Transverse colon (tissue), 4 donors: Measurements from ENCODE around the gene HECTD4. TPM values are rescaled to one million over a fixed set of nuclear protein-coding genes. Genes with fewer than 3 reads are reported as not detected.

Experiments
- DNase-seq: peaks from one replicate; pipeline ENCODE4 v3.0.0-alpha.2; 2019
- H3K27ac ChIP-seq, 4 donors: fragments of 200-600 bp; sonication (generic); 2 replicates each; pipeline ENCODE4 v1.5.1; 2016 to 2018; ENCODE audit warnings: inconsistent platforms in 4 of 4
- H3K27me3 ChIP-seq: fragments of 200-600 bp; sonication (generic); 2 replicates; pipeline ENCODE4 v1.5.1; 2017; ENCODE audit warnings: inconsistent platforms
- H3K36me3 ChIP-seq, 4 donors: fragments of 200-600 bp; sonication (generic); 2 replicates each; pipeline ENCODE4 v1.5.1; 2017 to 2019; ENCODE audit warnings: inconsistent platforms in 4 of 4
- H3K4me1 ChIP-seq, 4 donors: fragments of 200-600 bp; sonication (generic); 2 replicates each; pipeline ENCODE4 v1.5.1; 2017 to 2020; ENCODE audit warnings: inconsistent platforms in 4 of 4
- H3K4me3 ChIP-seq, 4 donors: fragments of 200-600 bp; sonication (generic); 1 replicate in 1 of 4; 2 replicates in 3 of 4; pipeline versions ENCODE4 v1.5.1 to v1.6.1; 2017 to 2019; ENCODE audit warnings: inconsistent platforms in 4 of 4
- H3K9me3 ChIP-seq, 2 donors: fragments of 200-600 bp; sonication (generic); 2 replicates each; pipeline ENCODE4 v1.5.1; 2017 to 2019; ENCODE audit warnings: inconsistent platforms in 2 of 2
- CTCF ChIP-seq, 5 experiments: fragments of 200-600 bp in 3 of 5; fragments of 450-650 bp in 2 of 5; sonication (generic) in 3 of 5; IDR thresholded peaks; 1 replicate in 2 of 5; 2 replicates in 3 of 5; pipeline ENCODE4 v1.5.1; 2016 to 2017; ENCODE audit warnings: antibody characterized with exemption in 5 of 5, inconsistent platforms in 3 of 5, mild to moderate bottlenecking in 2 of 5, moderate library complexity in 1 of 5
- EP300 ChIP-seq: sonication (generic); formaldehyde crosslinking; IDR thresholded peaks from one replicate; pipeline ENCODE4 v1.6.1; 2017; ENCODE audit warnings: antibody characterized with exemption, low read depth
- POLR2A ChIP-seq: fragments of 450-650 bp; IDR thresholded peaks from one replicate; pipeline ENCODE4 v1.6.1; 2016; ENCODE audit warnings: antibody characterized with exemption, mild to moderate bottlenecking, moderate library complexity
- POLR2AphosphoS5 ChIP-seq, 3 donors: sonication (generic); formaldehyde crosslinking; IDR thresholded peaks; one replicate each; pipeline ENCODE4 v1.6.1; 2016; ENCODE audit warnings: antibody characterized with exemption in 3 of 3
- WGBS, 2 donors: methylation state at CpG; one replicate each; pipeline ENCODE4 v1.1.5; 2018; ENCODE audit warnings: low coverage in 1 of 2; 5-methylcytosine and 5-hydroxymethylcytosine counted together
- in situ Hi-C, 4 donors: fragments of 200-750 bp; cut with MboI; loops; one replicate each; pipeline versions ENCODE4 v1.15.0 to v1.15.1; 2017; ENCODE audit warnings: low sequenced_read_pairs in 3 of 4, low pct_ligation_motif_present in 1 of 4, low pct_unique_long_range_greater_than_20kb in 1 of 4
- intact Hi-C: fragments of 100-400 bp; cut with DNase I; formaldehyde crosslinking; loops from one replicate; pipeline ENCODE4 v1.15.1; 2023; ENCODE audit warnings: low total_unique reads
- total RNA-seq, 4 donors: library from RNA; depleted of rRNA; stranded (reverse); fragments of >200 nt; gene quantifications; one replicate each; pipeline ENCODE4 v1.1.0, GENCODE V29; 2016

HECTD4 gene
- total RNA-seq, 4 donors from 2014 or later: 52.6 to 171 (median 121) TPM

DNA sequence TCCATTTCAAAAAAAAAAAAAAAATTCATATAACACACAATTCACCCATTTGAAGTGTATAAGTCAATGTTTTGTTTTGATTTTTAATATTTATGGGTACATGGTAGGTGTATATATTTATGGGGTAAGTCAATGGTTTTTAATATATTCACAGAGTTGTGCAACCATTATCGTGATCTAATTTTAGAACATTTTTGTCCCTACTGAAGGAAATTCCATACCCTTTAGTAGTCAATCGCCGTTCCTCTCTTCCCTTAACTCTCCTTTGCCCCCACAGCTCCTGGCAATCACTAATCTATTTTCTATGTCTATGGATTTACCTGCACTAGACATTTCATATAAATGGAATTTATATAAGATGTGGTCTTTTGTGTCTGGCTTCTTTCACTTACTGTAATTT is 164.1 kb downstream of the HECTD4 start:
- 84 to 85% methylated on average over 3 of the region's 3 CpGs for WGBS, 2 donors
- no peak overlapping the region for H3K27ac ChIP-seq
- in situ Hi-C loops: no loop called here

DNA sequence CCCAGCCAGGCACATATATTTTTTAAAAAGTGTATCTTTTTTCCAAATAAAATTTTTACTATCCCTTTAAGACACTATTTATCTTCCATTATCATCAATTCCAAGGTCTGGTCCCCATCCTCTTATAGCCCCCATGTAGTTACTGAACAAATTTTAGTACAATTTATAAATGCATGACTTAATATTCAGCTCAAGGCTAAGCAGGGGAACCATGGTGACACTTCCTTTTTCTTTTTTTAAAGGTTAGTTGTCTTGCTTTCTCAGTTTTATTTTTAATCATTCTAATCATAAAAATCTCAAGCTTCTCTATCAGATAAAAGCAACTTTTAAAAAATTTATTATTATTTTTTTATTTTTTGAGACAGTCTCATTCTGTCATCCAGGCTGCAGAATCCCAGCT is 164.6 kb downstream of the HECTD4 start:
- Histone ChIP-seq H3K4me1 (no peaks in the 10 kb centered on the region), H3K36me3 (peaks cover 0 to 40% (median 16%) of the 10 kb centered on the region in 4 donors), H3K27ac (no peak overlapping the region), H3K9me3 (no peaks in the 10 kb centered on the region), H3K4me3 (no peak overlapping the region), H3K27me3 (no peaks in the 10 kb centered on the region)
- in situ Hi-C loops (no loop called here), intact Hi-C loops (no loop called here)
- no peak for TF ChIP-seq POLR2A
- DNase-seq: no peak

More for the DNA sequence above, 164.1 kb downstream of the HECTD4 start:
- Histone ChIP-seq H3K4me3 (no peak overlapping the region), H3K36me3 (peaks cover 0 to 43% (median 14%) of the 10 kb centered on the region in 4 donors), H3K4me1 (no peaks in the 10 kb centered on the region), H3K9me3 (no peaks in the 10 kb centered on the region), H3K27me3 (no peaks in the 10 kb centered on the region)
- intact Hi-C loops: no loop called here
- no peak for TF ChIP-seq EP300
- no peak for TF ChIP-seq POLR2A
- no peak for TF ChIP-seq CTCF (IDR thresholded peaks at IDR 0.05)
- no peak for TF ChIP-seq POLR2AphosphoS5 (IDR thresholded peaks at IDR 0.05)
- no peak for DNase-seq

DNA sequence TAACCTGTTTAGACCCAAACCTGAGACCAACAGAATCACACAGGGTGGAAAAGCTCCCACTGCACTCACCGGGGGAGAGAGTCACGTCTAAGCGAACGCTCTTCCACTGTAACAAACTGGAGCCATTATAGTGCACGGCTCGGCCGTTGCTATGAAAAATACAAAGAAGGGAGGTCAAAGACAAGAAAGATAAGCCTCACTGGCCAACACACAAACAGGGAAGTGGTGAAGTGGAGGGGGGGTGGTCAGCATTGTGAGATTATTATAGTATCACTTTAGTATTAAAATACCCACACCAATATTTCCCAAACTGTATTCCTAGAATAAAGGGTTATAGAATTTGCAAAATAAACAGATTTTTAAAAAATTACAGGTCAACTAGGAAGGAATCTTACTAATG is 166.0 kb downstream of the HECTD4 start:
- Histone ChIP-seq H3K9me3 (no peaks in the 10 kb centered on the region), H3K27me3 (no peaks in the 10 kb centered on the region), H3K4me1 (no peaks in the 10 kb centered on the region), H3K36me3 (peaks cover 0 to 50% (median 23%) of the 10 kb centered on the region in 4 donors), H3K27ac (no peak overlapping the region), H3K4me3 (no peak overlapping the region)
- in situ Hi-C loops (no loop called here), intact Hi-C loops (no loop called here)
- WGBS, 2 donors: 89 to 95% methylated on average over 7 of the region's 7 CpGs
- no peak for TF ChIP-seq POLR2AphosphoS5 (IDR thresholded peaks at IDR 0.05)
- TF ChIP-seq POLR2A: no peak
- no peak for TF ChIP-seq EP300
- TF ChIP-seq CTCF (IDR thresholded peaks at IDR 0.05): no peak
- no peak for DNase-seq

DNA sequence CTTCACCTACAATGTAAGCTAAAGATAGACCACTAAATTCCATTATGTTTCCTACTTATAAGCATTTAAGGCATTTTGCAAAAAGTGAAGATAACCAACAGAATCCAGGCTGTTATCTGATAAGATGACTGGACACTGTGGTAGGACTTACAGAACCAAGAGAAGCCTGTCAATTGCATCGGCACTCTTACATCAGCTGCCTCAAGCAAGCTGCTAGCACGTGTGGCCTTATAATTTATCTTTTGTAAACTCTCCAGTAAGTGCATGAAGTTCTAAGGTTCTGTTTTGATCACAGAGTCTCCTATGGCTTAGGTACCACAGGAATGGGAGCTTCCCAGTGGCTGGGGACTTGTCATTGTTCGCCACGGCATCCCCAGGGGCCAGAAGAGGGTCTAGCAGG is 168.2 kb downstream of the HECTD4 start:
- H3K4me1 ChIP-seq: no peaks in the 10 kb centered on the region
- H3K27ac ChIP-seq: no peak overlapping the region
- 60 to 86% methylated on average over 1 to 4 of the region's 4 CpGs for WGBS, 2 donors
- TF ChIP-seq POLR2AphosphoS5 (IDR thresholded peaks at IDR 0.05) (no peak), POLR2A (no peak), EP300 (no peak), CTCF (IDR thresholded peaks at IDR 0.05) (no peak)
- in situ Hi-C loops: no loop called here
- H3K27me3 ChIP-seq: no peaks in the 10 kb centered on the region
- DNase-seq: no peak
- no peak overlapping the region for H3K4me3 ChIP-seq
- peaks cover 0 to 67% (median 31%) of the 10 kb centered on the region in 4 donors for H3K36me3 ChIP-seq
- no peaks in the 10 kb centered on the region for H3K9me3 ChIP-seq
- intact Hi-C loops: no loop called here

DNA sequence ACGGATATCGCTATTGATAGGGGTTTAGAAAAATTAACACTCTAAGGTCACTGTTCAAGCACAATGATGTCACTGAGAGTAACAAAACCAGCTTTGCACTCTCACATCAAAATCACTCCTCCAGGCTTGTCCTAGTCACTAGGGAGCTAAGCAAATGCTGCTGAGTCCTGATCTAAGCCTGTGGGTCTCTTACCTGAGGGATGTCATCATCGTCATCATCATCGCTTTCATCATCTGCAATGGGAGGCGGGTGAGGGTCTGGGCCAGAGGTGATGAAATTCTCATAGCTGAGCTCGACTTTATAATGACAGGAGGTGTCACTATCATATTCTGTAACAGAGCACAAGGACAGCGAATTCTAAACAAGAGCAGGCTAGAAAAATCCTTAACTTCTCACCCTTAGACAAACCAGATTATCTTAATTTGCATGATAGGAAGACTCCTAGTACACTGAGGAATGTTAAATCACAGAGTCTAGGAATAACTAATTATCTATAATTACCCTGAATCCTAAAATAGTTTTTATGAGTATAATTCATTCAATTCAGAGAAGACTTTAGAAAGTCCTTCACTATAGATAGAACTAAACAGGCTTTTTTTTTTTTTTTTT is 173.8 kb downstream of the HECTD4 start:
- H3K27ac ChIP-seq: no peak overlapping the region
- peaks cover 0 to 62% (median 31%) of the 10 kb centered on the region in 4 donors for H3K36me3 ChIP-seq
- no peak overlapping the region for H3K4me3 ChIP-seq
- intact Hi-C loops (no loop called here), in situ Hi-C loops (no loop called here)
- no peaks in the 10 kb centered on the region for H3K27me3 ChIP-seq
- no peaks in the 10 kb centered on the region for H3K9me3 ChIP-seq
- WGBS, 2 donors: 94 to 96% methylated on average over 2 to 7 of the region's 7 CpGs
- no peak for DNase-seq
- TF ChIP-seq POLR2AphosphoS5 (IDR thresholded peaks at IDR 0.05): no peak
- no peak for TF ChIP-seq POLR2A
- no peak for TF ChIP-seq CTCF (IDR thresholded peaks at IDR 0.05)
- TF ChIP-seq EP300: no peak
- no peaks in the 10 kb centered on the region for H3K4me1 ChIP-seq
